Peyer's patch (tissue), 4 donors: ENCODE measurements around the gene SCNM1. TPM values are rescaled to one million over a fixed set of nuclear protein-coding genes. Genes with fewer than 3 reads are reported as not detected.
A peak's percentile ranks its signal among the peaks of the same experiment; 100 is the strongest.

Experiments
- DNase-seq, 3 donors: peaks; one replicate each; pipeline ENCODE4 v3.0.0-alpha.2; 2017 to 2019
- H3K27ac ChIP-seq, 4 donors: fragments of 200-600 bp; sonication (generic); one replicate each; pipeline ENCODE4 v1.5.1; 2016 to 2019
- H3K27me3 ChIP-seq, 2 donors: fragments of 200-600 bp; sonication (generic); one replicate each; pipeline ENCODE4 v1.5.1; 2019
- H3K36me3 ChIP-seq, 3 donors: fragments of 200-600 bp; sonication (generic); one replicate each; pipeline ENCODE4 v1.5.1; 2016 to 2019
- H3K4me1 ChIP-seq, 4 donors: fragments of 200-600 bp; sonication (generic); one replicate each; pipeline ENCODE4 v1.5.1; 2016 to 2019
- H3K4me3 ChIP-seq, 4 donors: fragments of 200-600 bp; sonication (generic); 1 replicate in 3 of 4; 2 replicates in 1 of 4; pipeline ENCODE4 v1.5.1; 2016 to 2019; ENCODE audit warnings: mild to moderate bottlenecking in 1 of 4
- H3K9me3 ChIP-seq, 4 donors: fragments of 200-600 bp; sonication (generic); one replicate each; pipeline ENCODE4 v1.5.1; 2016 to 2019; ENCODE audit warnings: mild to moderate bottlenecking in 1 of 4
- POLR2A ChIP-seq, 2 donors: fragments of 450-650 bp; IDR thresholded peaks; one replicate each; pipeline ENCODE4 v1.5.1; 2017; ENCODE audit warnings: antibody characterized with exemption in 2 of 2, mild to moderate bottlenecking in 2 of 2, moderate library complexity in 2 of 2
- total RNA-seq, 4 donors: library from RNA; depleted of rRNA; stranded (reverse); fragments of >200 nt; gene quantifications; one replicate each; pipeline ENCODE4 v1.1.0, GENCODE V29; 2016
- TF ChIP-seq, protein P1 (sequence below), 6 experiments: fragments of 450-650 bp in 4 of 6; fragments of 200-600 bp in 2 of 6; sonication (generic) in 1 of 6; IDR thresholded peaks; one replicate each; pipeline ENCODE4 v1.5.1; 2017 to 2019; ENCODE audit warnings: antibody characterized with exemption in 6 of 6, mild to moderate bottlenecking in 3 of 6, moderate library complexity in 1 of 6

SCNM1 gene
- total RNA-seq, 4 donors from 2014 or later = 16.1 to 48.9 (median 36.9) TPM

DNA sequence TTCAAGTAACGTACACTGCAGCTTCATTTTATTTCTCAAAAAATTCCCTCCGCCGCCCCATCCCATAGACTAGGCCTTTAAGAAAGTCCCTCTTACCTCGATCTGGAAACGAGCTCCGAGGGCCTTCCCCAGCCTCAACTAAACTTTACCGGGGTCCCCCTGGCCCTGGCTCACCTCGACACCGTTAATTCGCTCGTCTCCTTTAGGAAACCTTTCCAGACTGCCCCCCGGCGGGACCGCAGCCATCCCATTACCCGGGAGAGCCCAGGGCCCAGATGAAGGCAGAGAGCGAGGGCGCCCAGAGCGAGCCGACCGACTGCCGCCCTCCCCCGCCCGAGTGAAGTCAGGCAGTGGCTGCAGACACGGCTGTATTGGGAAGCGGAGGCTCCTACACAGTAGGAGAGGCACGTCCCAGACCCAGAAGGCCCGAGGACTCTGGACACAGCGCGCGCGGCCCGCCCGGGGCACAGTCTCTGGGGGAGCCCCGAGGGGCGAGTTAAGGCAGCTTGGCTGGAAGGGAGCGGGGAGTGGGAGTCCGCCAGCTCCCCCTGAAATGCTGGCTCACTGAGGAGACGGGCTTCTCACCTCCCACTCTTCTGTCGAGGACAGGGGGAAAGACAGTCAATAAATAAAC, 34.1 kb upstream of the SCNM1 start:
- peak overlapping the region; percentile 25 to 46 (median 40) for H3K4me3 ChIP-seq
- no peaks in the 10 kb centered on the region for H3K9me3 ChIP-seq
- peaks cover 0 to 8% (median 3%) of the 10 kb centered on the region in 4 donors for H3K4me1 ChIP-seq
- no peak for TF ChIP-seq POLR2A (IDR thresholded peaks at IDR 0.05)
- TF ChIP-seq, protein P1, sequence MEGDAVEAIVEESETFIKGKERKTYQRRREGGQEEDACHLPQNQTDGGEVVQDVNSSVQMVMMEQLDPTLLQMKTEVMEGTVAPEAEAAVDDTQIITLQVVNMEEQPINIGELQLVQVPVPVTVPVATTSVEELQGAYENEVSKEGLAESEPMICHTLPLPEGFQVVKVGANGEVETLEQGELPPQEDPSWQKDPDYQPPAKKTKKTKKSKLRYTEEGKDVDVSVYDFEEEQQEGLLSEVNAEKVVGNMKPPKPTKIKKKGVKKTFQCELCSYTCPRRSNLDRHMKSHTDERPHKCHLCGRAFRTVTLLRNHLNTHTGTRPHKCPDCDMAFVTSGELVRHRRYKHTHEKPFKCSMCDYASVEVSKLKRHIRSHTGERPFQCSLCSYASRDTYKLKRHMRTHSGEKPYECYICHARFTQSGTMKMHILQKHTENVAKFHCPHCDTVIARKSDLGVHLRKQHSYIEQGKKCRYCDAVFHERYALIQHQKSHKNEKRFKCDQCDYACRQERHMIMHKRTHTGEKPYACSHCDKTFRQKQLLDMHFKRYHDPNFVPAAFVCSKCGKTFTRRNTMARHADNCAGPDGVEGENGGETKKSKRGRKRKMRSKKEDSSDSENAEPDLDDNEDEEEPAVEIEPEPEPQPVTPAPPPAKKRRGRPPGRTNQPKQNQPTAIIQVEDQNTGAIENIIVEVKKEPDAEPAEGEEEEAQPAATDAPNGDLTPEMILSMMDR (IDR thresholded peaks at IDR 0.05) = no peak
- no peaks in the 10 kb centered on the region for H3K27me3 ChIP-seq
- peaks cover 0 to 12% (median 0%) of the 10 kb centered on the region in 3 donors for H3K36me3 ChIP-seq
- peak overlapping the region in 2 of 4 donors; percentile 7 to 27 for H3K27ac ChIP-seq
- DNase-seq = no peak

DNA sequence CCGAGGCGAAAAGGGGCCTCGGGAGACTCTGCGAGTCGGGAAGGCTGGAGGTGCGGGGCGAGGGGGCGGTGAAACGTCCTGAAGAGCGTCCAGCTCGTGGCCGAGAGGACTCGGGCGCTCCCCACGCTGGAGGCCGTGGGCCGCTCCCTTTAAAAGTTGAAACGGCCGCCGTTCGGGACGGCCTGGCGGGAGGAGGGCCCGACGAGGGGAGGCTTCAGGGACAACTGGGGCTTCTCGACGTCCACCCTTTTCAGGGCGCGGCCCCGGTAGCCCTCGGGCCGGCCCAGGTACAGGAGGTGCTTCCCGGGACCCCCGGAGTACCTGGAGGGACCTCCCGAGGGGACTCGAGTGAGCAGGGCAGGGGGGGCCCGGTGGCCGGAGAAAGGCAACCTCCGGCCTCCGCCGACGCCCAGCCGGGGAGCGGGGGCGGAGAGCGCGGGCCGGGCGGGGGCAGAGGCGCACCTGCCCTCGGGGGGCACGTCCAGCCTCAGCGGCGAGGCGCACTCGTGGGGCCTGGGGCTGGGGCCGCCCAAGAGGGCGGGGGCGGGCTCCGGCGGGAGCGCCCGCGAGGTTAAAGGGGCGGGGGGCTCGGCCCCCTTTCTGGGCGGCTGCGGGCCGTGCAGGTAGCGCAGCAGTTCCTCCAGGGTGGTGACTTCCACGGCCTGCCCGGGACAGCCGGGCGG, 33.5 kb upstream of the SCNM1 start:
- DNase-seq = no peak
- Histone ChIP-seq H3K4me3 (peak overlapping the region in 1 of 4 donors; percentile 45), H3K27me3 (no peaks in the 10 kb centered on the region), H3K27ac (no peak overlapping the region), H3K9me3 (no peaks in the 10 kb centered on the region), H3K4me1 (peaks cover 0 to 8% (median 3%) of the 10 kb centered on the region in 4 donors), H3K36me3 (peaks cover 0 to 13% (median 0%) of the 10 kb centered on the region in 3 donors)
- no peak for TF ChIP-seq POLR2A (IDR thresholded peaks at IDR 0.05)
- TF ChIP-seq, protein P1 (IDR thresholded peaks at IDR 0.05) = no peak

DNA sequence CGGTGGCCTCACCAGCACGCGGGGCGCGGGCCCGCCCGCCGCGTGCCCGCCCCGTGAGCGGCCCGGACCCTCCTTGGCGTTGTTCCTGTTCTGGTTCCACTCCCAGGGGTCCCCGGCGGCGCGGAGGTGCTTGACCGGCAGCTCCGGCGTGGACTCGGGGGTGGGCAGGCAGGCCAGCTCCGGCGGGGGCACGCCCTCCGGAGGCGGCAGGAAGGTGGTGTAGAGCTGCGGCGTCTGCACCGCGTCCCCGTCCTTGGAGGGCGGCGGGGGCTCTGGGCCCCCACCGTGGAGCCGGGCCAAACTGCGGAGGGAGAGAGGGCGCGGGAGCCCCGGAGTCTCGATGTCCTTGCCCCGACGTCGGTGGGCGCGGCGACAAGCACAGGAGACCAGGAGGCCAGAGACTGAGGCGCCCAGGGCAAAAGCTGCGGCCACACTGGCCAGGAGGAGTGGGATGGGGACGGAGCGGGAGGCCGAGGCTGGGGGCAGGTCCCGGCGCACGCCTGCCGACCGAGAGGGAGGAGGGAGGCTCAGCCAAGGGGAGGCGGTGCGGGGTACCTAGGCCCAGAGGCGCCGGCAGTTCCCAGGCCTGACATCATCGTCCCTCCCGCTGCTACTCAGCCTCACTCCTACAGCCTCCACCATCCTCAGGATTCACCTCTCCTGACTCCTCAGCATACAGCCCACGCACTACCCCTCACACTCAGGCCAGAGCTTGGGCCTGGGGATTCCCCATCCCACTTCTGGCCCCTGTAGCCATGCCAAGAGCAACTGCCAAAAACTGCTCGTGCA, 32.7 kb upstream of the SCNM1 start:
- H3K36me3 ChIP-seq = peaks cover 0 to 13% (median 0%) of the 10 kb centered on the region in 3 donors
- no peaks in the 10 kb centered on the region for H3K27me3 ChIP-seq
- H3K27ac ChIP-seq = peak overlapping the region in 1 of 4 donors; percentile 10
- no peaks in the 10 kb centered on the region for H3K9me3 ChIP-seq
- DNase-seq = no peak
- TF ChIP-seq, protein P1 (IDR thresholded peaks at IDR 0.05) = no peak
- TF ChIP-seq POLR2A (IDR thresholded peaks at IDR 0.05) = no peak
- H3K4me1 ChIP-seq = peaks cover 0 to 8% (median 3%) of the 10 kb centered on the region in 4 donors
- no peak overlapping the region for H3K4me3 ChIP-seq

GRCh38 chr1:151134396-151134795, 31.5 kb upstream of the SCNM1 start:
- H3K36me3 ChIP-seq = peaks cover 0 to 13% (median 0%) of the 10 kb centered on the region in 3 donors
- peaks cover 0 to 8% (median 3%) of the 10 kb centered on the region in 4 donors for H3K4me1 ChIP-seq
- no peak overlapping the region for H3K27ac ChIP-seq
- H3K9me3 ChIP-seq = no peaks in the 10 kb centered on the region
- H3K4me3 ChIP-seq = no peak overlapping the region
- TF ChIP-seq, protein P1 (IDR thresholded peaks at IDR 0.05) = no peak
- no peak for TF ChIP-seq POLR2A (IDR thresholded peaks at IDR 0.05)
- H3K27me3 ChIP-seq = no peaks in the 10 kb centered on the region
- no peak for DNase-seq

DNA sequence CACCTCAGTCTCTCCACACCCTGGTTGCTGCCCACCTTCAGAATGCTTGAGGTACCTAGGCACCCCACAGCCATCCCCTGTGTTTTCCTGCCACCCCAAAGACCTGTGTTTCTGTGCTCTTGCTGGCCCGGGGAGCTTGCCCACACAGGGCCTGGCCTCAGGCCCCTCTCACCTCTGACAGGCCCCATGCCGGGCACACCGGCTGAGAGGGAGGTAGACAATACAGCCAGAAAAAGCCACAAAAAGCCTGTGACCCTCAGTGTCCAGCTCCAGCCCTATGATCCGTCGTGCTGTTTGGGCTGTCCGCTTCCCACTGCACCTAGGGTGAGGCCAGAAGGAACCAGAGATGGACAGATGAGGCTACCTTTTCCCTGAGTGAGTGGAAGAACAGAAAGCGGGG, 31.0 kb upstream of the SCNM1 start:
- Histone ChIP-seq H3K9me3 (no peaks in the 10 kb centered on the region), H3K27ac (no peak overlapping the region), H3K4me3 (no peak overlapping the region), H3K27me3 (no peaks in the 10 kb centered on the region), H3K4me1 (peaks cover 0 to 8% (median 3%) of the 10 kb centered on the region in 4 donors), H3K36me3 (peaks cover 0 to 13% (median 0%) of the 10 kb centered on the region in 3 donors)
- no peak for DNase-seq
- no peak for TF ChIP-seq POLR2A (IDR thresholded peaks at IDR 0.05)
- TF ChIP-seq, protein P1 (IDR thresholded peaks at IDR 0.05) = no peak
